Hematopoietic multipotent progenitor cell (in vitro differentiated cells): Measurements from ENCODE around the gene DNAJB2. TPM values are rescaled to one million over a fixed set of nuclear protein-coding genes. Genes with fewer than 3 reads are reported as not detected.
"Not testable (repeated sequence)": the region's sequence is repeated elsewhere in the genome, so short reads cannot be mapped to it uniquely, and the experiment has no call there.

Source experiments
- DNase-seq, 3 donors: peaks; one replicate each; pipeline ENCODE4 v3.0.0-alpha.2; 2011 to 2015; ENCODE audit warnings: low read depth in 2 of 3, low spot score in 2 of 3
- total RNA-seq: library from RNA; depleted of rRNA; stranded (reverse); fragments of >200 nt; gene quantifications from one replicate; pipeline ENCODE4 v1.2.3, GENCODE V29; 2012

DNAJB2 gene
- total RNA-seq, 1 donor, result 24.8 TPM

DNA sequence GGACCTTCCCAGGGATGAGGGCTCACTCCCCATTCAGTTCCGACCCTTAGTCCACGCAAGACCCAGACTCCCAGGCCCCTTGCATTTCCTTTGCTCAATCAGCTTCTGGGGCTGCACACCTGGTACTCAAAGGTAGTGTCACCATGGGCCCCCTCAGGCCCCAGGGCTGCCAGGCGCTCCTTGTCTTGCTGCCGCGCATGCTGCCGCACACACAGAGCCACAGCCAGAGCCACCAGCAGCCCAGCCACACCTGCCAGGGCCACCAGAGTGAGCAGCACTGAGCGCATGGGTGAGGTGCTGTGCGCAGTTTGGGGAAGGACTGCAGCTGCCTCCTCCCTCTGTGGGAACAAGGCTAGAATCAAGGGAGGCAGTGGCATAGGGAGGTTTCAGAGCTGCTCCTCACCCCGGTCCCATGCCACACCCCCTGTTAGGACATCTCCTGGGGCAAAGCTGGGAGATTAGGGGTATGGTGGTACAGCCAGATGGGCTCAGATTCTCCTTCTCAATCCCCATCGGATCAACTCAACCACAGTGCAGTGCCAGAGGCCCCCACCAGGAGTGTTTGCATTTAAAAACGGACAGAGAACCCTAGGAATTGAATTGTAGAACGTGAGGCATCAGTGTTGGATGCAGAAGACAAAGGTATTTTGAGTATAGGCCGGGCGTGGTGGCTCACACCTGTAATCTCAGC is 18.7 kb downstream of the DNAJB2 start:
- DNase-seq, result no peak

DNA sequence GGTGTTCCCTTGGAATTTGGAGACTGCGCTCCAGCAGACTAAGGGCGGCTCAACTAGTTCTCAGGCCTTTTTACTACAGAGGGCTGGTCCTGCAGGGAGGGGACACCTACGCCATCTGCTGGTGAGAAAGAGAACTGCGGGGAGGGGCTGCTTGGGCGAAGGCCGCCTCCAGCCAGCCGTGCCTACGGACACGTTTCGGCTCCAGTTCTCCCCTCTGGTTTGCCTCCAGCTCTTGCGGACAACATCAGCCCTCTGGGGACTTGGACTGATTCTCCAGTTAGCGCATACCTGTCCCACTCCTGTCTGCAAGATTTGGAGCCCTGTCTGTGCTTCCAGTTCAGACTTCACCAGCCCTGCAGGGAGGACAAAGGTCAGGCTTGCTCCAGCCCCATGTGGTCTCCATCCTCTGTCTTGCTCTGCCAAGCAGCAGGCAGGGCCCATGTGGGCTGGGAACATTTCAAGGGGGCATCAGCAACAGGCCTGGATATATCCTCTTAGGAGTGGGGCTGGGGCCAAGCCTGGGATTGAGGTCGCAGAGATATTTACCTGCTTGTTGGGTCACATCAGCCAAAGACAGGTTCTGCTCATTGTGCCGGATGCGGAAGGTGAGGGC is 19.7 kb downstream of the DNAJB2 start:
- peak; percentile 70 to 84 (median 76) for DNase-seq

DNA sequence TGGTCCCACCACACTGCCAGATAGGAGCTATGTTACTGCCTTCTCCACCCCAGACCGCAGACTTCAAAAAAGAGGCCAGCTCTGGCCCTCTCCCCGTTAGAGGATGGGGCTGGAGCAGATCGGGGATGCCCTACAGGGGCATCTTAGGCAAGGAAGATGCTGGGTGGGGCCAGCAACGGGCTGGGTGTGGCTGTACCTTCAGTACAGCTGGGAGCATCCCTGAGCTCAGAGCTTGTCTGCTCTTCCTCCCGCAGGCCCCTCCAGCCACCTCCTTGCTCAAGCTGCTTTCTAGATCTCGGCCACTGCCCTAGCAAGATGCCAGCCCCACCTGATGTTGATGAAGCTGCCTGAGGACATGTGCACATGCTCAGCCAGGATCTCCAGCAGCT is 20.2 kb downstream of the DNAJB2 start:
- no peak for DNase-seq

DNA sequence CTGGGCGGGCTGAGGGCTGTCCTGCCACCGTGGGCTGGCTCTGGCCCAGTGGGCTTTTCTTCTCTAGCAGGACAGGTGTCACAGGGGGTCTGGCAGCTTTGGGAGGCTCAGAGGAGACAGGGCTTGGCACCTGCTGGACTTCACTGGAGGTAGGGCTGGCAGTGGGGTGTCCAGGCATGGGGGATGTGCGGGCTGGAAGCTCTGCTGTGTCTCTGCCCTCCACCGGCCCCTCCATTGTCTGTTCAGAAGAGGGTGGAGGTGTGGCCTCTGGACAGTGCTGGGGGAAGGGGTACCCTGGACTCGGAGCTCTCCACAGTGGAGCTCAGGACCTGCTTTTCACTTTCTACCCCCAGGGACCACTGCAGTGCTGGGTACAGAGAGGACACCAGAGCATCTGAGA is 20.9 kb downstream of the DNAJB2 start:
- DNase-seq, result no peak

DNA sequence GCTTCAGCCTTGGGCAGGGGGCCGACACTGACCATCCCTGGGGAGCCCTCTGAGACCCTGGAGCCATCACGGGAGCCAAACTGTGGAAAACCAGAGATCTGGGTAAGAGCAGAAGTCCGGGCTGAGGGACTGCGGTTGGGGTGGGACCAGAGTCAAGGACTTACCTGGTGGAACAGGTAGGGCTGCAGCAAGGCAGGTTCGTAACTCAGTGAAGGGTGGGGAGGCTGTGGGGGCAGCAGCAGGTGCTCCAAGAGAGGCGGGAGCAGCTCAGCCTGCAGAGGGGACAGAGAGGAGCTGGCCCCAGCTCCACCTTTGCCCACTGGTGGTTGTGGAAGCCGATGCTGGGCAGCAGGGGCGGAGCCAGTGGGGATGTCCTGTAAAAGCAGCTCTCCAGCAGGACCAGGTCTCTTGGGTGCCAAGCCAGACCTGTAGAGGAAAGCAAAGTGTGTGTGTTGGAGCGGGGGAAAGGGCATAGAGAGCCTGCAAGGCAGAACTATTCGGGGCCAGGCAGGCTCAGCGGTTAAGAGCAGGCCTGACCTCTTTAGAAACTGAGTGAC is 23.3 kb downstream of the DNAJB2 start:
- no peak for DNase-seq

DNA sequence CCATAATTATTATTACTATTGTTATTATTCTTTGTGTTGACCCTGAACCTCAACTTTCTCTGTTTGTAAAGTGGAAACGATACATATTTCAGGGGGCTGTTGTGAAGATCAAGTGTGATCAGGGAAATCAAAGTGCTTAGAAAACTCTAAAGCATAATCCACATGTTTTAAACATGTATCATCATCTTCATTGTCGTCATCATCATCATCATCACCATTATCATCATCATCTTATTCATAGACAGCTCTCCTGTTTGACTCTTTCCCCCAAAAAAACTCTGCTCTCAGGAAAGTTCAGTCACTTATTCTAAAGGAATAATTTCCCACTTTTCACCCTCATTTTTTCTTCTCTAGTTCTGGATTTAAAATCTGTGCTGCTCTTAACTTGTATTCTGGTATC is 25.1 kb downstream of the DNAJB2 start:
- DNase-seq, result no peak

DNA sequence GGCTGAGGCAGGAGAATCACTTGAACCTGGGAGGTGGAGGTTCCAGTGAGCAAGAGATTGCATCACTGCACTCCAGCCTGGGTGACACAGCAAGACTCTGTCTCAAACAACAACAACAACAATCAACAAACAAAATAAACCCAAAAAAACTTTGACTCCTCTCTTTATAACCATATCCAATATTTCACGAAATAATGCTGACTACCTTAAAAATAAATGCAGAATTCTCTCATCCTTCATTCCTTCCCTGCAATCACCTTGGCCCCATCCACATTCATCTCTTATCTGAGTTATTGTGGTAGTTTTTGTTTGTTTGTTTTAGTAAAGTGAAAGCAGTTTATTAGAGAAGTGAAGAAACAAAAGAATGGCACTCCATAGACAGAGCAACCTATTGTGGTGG is 26.9 kb downstream of the DNAJB2 start:
- DNase-seq, result no peak

DNA sequence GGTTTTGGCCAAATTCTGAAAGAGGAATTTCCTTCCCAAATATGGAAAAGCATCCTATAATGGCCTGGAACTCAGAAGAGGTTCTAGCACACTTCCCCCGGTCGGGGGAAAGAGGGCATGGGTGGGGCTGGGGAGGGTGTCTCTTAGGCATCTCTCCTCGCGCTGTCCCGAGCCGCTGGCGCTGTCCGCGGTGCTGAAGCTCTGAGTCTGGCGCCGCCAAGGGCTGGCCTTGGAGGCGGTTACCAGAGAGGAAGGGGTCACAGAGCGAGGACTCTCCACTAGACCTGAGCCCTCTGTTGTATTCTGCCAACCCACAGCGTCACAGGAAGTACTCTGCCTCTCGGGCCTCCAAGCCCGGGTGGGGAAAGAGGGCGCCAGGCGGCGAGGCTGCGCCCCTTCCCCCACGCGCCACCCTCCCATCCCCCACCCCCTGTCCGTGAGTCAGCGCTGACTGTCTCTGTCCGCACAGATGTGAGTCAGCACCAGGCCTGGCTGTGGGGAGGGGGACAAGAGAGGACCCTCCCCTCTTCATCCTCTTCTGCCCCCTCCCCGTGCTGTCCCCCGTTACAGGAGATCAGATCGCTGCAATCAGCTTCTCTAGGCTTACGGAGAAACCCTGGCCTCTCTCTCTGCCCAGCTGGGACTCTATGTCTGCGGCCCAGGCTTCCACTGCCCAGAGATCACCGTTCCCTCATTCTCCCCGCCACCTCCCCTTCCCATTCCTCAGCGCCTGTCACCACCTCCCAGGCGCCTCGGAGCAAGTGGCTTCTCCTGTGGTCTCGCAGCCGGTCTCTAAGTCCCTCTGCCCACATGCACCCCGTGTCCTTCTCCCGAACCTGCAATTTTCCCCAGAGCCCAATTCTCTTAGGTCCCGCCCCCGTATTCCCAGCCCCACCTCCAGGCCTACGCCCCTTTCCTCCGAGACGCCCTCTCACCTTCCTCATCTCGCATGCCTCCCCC is 29.3 kb downstream of the DNAJB2 start:
- peak; percentile 40 to 85 (median 81) for DNase-seq

DNA sequence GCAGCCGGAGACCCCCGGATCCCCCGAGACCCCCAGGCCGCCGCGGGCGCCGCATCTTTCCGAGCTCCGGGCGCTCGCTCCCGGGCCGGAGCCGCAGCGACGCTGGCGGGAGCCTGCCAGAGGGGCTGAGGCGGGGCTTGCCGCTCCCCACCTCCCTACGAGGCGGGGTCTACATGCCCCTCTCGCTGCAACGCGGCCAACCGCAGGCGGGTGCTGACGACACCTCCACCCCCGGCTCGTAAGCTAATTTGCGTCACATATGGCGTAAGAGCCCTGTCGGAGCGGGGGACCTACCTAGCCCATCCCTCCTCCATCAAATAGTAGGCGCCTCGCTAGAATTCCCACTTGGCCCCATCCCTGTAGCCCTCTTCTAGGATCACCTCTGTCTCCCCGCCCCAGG is 30.1 kb downstream of the DNAJB2 start, which contains the start of gene PTPRN:
Gene PTPRN (minus strand): TSS at position 124 of the 400 bp plus-strand sequence. CDS start 69 bp downstream, at position 55.
- no peak for DNase-seq

DNA sequence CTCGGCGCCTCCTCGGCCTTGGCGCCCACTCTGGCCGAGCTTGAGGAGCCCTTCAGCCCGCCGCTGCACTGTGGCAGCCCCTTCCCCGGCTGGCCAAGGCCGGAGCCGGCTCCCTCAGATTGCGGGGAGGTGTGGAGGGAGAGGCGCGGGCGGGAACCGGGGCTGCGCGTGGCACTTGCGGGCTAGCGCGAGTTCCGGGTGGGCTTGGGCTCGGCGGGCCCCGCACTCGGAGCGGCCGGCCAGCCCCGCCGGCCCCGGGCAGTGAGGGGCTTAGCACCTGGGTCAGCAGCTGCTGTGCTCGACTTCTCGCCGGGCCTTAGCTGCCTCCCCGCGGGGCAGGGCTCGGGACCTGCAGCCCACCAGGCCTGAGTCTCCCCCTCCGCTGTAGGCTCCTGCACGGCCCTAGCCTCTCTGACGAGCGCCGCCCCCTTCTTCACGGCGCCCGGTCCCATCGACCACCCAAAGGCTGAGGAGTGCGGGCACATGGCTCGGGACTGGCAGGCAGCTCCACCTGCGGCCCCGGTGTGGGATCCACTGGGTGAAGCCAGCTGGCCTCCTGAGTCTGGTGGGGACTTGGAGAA is 33.6 kb downstream of the DNAJB2 start:
- DNase-seq, result not testable (repeated sequence)

DNA sequence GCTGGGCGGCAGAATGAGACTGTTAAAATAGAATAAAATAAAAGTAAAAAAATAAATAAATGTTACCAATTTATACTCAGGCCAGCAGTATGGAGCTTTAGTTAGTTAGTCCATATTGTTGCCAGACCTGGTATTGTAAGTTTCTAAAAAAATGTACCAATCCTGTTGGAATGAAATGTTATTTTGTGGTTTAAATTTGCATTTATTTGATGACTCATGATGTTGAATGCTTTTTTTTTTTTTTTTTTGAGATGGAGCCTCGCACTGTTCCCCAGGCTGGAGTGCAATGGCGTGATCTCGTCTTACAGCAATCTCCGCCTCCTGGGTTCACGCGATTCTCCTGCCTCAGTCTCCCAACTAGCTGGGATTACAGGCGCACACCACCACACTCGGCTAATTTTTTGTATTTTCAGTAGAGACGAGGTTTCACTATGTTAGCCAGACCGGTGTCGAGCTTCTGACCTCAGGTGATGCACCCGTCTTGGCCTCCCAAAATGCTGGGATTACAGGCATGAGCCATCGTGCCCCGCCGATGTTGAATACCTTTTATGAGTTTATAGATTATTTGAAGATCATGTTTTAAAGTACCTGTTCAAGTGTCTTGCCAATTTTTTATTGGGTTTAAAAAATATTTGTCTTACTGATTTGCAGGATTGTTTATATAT is 35.8 kb downstream of the DNAJB2 start:
- no peak for DNase-seq

DNA sequence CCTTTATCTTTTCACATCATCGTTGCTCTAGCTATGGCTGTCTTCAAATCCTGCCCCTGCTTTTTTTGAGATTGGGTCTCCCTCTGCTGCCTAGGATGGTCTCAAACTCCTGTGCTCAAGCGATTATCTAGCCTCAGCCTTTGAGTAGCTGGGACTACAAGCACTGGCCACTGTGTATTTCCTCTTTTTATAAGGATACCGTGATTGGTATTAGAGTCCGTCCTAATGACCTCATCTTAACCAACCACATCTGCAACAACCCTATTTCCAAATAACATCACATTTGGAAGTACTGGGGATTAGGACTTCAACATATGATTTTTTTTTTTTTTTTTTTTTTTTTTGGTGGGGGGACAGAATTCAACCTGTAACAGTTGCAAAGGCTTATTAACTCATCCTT is 44.3 kb downstream of the DNAJB2 start:
- DNase-seq, result no peak

DNA sequence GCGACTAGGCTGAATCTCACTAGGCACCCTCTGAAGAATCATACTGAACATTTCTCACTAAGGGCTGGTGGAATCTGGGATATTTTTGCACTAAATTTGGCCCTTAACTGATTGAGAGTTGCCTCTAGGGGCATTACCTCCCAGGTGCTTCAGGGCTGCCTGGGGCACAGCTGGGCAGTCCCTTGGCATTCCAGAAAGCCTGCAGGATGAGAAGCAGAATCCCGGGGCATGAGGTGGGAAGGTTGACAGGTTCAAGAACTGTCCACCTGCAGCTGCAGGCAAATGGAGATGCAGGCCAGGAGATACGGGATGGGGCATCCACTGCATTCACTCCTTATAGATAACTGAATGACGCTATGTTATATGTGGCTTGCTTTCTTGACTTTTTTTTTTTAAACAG is 46.0 kb downstream of the DNAJB2 start:
- no peak for DNase-seq

DNA sequence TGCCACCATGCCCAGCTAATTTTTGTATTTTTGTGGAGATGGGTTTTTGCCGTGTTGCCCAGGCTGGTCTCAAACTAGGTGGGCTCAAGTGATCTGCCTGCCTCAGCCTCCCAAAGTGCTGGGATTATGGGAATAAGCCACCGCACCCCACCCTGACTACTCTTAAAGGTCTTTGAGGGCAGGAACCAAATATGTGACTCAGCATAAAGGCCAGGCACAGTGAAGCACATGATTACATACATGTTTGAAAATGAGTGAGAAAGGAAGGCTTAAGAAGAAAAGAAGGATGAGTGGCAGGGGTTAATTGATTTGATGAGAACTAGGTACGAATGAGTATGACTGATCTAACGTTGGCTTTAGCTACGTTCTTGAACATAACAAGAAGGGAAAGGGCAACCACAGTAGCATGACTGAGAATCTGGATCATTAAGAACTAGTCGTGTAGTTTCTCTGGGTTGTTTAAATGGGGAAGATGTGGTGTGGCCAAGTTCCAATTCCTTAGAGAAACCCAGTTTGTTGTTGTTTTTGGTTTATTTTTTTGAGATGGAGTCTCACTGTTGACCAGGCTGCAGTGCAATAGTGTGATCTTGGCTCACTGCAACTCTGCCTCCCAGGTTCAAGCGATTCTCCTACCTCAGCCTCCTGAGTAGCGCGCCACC is 46.6 kb downstream of the DNAJB2 start:
- peak in 1 of 3 donors; percentile 45 for DNase-seq

DNA sequence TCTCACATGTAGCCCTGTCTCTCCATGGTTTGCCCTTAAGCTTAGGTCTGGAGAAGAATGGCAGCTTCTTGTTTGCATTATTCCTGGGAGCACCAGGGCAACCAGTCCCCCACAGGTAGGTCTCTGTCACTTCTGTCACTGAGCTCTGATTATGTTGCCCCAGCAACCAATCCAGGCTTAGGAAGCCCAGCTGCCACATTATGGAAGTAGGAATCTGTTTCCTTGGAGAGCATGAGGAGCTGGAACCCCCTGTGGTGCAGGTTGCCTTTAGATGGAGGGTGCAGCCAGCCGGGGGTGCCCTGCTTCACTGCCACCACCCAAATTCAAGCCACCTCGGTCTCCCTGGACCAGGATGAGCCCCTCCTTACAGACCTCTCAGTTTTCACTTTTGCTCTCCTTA is 48.6 kb downstream of the DNAJB2 start:
- no peak for DNase-seq

DNA sequence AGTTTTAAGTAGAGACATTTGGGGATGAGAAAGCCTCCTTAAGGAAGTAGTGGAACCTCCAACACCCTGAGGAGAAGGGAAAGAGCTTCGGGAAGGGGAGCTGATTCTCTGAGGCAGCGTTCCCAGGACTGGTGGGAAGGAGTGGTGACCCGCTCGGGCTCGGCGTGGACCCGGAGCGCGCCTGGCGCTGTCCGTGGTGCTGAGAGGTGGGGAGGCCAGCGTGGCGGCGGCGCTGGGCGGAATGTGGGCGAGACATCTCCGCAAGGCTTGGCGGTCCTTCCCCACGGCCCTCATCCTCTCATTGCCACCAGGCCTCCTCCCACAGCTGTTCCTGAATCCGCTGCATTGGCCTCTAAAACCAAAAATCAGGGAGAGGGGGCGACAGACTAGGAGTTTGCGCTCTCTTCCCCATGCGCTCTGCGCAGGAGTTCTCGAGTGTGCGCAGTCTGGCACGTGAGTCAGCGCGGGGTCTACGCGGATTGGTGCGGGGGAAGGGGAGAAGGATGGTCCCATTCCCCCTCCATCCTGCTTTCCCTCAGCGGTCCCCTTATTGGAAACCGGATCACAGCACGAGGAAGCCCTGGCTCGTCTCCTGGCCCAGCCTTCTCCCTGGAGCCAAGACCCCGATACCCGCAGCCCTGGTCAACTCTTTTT is 52.5 kb downstream of the DNAJB2 start:
- peak in 2 of 3 donors; percentile 31 to 52 for DNase-seq

DNA sequence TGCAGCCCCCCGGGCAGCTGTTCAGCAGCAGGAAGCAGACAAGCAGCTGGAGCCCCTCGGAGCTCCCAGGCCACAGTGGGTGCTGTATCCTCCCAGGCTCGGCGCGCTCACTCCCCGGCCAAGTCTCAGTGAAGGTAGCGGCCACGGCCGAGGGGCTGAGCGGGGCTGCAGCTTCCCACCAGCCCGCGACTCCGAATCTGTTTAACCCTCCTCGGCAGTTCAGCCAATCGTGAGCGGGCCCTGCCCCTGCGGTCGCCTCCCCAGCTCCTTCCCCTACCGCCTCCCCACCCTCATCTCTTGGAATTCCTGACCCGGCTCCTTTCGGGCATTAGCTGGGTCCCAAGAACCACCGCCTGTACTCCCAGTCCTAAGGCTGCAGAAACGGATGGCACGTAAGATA is 53.4 kb downstream of the DNAJB2 start, which contains the start of gene RESP18:
Gene RESP18 (minus strand): TSS at position 203 of the 400 bp plus-strand sequence.
- DNase-seq, result no peak

DNA sequence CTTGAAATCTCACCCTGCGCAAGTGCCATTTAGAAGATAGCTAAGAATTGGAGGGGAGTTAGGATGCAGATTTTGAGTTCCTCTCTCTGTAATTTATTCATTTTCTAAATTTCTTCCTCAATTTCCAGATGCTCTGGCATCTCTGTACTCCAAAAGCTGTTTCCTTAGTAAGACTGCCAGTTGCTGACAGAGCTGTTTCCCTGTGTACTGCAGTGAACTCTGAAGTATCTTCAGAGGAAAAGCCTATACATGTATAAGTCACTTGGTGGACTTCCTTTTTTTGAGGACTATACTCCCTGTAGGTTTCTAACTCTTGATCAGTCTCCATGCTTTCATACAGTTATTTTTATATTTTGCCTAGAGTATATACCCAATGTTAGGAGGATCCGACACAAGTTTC is 54.9 kb downstream of the DNAJB2 start:
- no peak for DNase-seq

DNA sequence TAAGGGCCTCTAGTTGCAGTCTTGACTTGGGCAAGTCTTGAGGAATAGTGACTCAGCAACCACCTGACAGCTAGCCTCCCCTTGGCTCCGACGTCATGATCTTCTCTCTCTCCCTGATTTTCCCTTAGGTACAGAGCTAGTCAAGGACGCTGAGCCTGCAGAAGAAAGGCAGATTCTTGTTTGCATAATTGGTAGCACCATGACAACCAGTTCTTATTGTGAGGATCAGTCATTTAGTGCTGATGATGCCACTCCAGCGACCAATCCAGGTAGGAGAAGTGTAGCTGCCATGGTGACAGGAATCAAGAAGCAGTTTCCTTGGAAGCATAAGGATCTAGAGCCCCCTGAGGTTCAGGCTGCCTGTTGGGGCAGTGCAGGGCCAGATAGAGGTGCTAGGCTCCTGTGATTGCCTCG is 56.2 kb downstream of the DNAJB2 start:
- DNase-seq, result no peak
